Measurements from ENCODE around the gene COTL1. TPM values are rescaled to one million over a fixed set of nuclear protein-coding genes. Genes with fewer than 3 reads are reported as not detected.

COTL1 gene
- total RNA-seq, 1 donor from 2014 or later, result 35.3 TPM

DNA sequence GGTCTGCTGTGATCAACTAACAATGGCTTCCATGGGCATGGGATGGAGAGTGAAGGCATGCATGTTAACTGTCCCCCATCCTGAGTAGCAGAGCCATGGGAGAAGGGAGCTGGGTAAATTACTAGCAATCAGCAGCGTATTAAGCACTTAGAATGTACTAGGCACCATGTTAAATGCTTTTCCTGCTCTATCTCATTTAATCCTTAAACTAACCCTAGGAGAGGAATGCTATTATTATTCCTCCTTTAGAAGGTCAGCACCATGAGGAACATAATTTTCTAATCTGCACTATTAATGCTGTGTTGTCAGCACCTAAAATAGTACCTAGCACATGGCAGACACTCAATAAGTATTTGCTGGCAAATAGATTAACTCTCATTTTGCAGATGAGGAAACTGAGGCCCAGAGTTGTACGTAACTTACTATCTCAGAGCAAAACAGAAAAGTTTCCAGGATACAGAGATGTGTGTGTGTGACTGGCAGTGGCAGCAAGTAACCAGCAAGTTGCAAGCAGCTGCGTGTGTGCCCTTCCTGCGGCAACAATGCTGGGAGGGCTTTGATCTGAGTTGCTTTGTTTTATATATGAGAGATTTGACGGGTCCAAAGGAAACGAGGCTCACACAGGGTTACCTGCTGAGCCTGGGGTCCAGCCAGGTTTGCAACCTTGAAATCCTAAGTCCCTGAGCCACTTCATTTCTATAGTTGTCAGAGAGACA, 23.9 kb upstream of the COTL1 start:
- H3K4me3 ChIP-seq (ENCODE audit: low read depth, low read length), result no peak overlapping the region
- TF ChIP-seq, protein P1, sequence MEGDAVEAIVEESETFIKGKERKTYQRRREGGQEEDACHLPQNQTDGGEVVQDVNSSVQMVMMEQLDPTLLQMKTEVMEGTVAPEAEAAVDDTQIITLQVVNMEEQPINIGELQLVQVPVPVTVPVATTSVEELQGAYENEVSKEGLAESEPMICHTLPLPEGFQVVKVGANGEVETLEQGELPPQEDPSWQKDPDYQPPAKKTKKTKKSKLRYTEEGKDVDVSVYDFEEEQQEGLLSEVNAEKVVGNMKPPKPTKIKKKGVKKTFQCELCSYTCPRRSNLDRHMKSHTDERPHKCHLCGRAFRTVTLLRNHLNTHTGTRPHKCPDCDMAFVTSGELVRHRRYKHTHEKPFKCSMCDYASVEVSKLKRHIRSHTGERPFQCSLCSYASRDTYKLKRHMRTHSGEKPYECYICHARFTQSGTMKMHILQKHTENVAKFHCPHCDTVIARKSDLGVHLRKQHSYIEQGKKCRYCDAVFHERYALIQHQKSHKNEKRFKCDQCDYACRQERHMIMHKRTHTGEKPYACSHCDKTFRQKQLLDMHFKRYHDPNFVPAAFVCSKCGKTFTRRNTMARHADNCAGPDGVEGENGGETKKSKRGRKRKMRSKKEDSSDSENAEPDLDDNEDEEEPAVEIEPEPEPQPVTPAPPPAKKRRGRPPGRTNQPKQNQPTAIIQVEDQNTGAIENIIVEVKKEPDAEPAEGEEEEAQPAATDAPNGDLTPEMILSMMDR (IDR thresholded peaks at IDR 0.05; ENCODE audit: insufficient read depth, low read length, severe bottlenecking), result no peak
- FAIRE-seq, result no peak
- DNase-seq (ENCODE audit: low read depth), result no peak
- H3K27me3 ChIP-seq (ENCODE audit: control insufficient read depth, insufficient read depth, low read length), result no peaks in the 10 kb centered on the region
- no peaks in the 10 kb centered on the region for H3K36me3 ChIP-seq (ENCODE audit: control insufficient read depth, insufficient read depth, low read length)

DNA sequence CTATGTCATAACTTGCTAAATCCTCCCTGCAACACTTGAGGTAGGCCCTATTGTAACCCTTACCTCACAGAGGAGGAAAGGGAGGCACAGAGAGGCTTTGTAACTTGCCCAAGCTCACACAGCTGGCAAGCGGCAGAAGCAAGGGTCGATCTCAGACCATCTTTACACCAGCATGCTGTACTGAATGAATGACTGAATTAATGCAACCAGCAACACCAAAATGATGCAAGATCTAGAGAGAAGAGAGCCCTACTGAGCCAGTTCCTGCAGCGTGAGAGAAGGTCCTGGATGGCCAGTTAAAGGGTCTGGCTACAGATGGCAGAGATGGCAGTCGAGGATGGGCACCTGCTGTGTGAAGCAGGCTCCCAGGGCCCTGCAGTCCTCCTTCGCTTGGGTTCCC, 22.3 kb upstream of the COTL1 start:
- no peaks in the 10 kb centered on the region for H3K27me3 ChIP-seq (ENCODE audit: control insufficient read depth, insufficient read depth, low read length)
- no peak for FAIRE-seq
- TF ChIP-seq, protein P1 (IDR thresholded peaks at IDR 0.05; ENCODE audit: insufficient read depth, low read length, severe bottlenecking), result no peak

GRCh38 chr16:84638231-84638806, 20.4 kb upstream of the COTL1 start:
- FAIRE-seq (no peak), DNase-seq (ENCODE audit: low read depth) (no peak)
- TF ChIP-seq, protein P1 (IDR thresholded peaks at IDR 0.05; ENCODE audit: insufficient read depth, low read length, severe bottlenecking), result no peak
- Histone ChIP-seq H3K36me3 (ENCODE audit: control insufficient read depth, insufficient read depth, low read length) (no peaks in the 10 kb centered on the region), H3K27me3 (ENCODE audit: control insufficient read depth, insufficient read depth, low read length) (no peaks in the 10 kb centered on the region), H3K4me3 (ENCODE audit: low read depth, low read length) (no peak overlapping the region)

More for the DNA sequence above, 22.3 kb upstream of the COTL1 start:
- no peak overlapping the region for H3K4me3 ChIP-seq (ENCODE audit: low read depth, low read length)
- no peak for DNase-seq (ENCODE audit: low read depth)
- no peaks in the 10 kb centered on the region for H3K36me3 ChIP-seq (ENCODE audit: control insufficient read depth, insufficient read depth, low read length)

- FAIRE-seq (no peak), DNase-seq (ENCODE audit: low read depth) (no peak)
- Histone ChIP-seq H3K4me3 (ENCODE audit: low read depth, low read length) (no peak overlapping the region), H3K36me3 (ENCODE audit: control insufficient read depth, insufficient read depth, low read length) (no peaks in the 10 kb centered on the region), H3K27me3 (ENCODE audit: control insufficient read depth, insufficient read depth, low read length) (no peaks in the 10 kb centered on the region)
- TF ChIP-seq, protein P1 (IDR thresholded peaks at IDR 0.05; ENCODE audit: insufficient read depth, low read length, severe bottlenecking), result no peak
Observed at GRCh38 chr16:84637709-84638108, 19.8 kb upstream of the COTL1 start.

- DNase-seq (ENCODE audit: low read depth) (no peak), FAIRE-seq (no peak)
- H3K27me3 ChIP-seq (ENCODE audit: control insufficient read depth, insufficient read depth, low read length), result no peaks in the 10 kb centered on the region
- no peak overlapping the region for H3K4me3 ChIP-seq (ENCODE audit: low read depth, low read length)
- no peaks in the 10 kb centered on the region for H3K36me3 ChIP-seq (ENCODE audit: control insufficient read depth, insufficient read depth, low read length)
- TF ChIP-seq, protein P1 (IDR thresholded peaks at IDR 0.05; ENCODE audit: insufficient read depth, low read length, severe bottlenecking), result no peak
Observed at GRCh38 chr16:84635702-84636101, 17.8 kb upstream of the COTL1 start.

All from bronchial epithelial cell (primary cell).